HCT116 (cell line): ENCODE measurements around the gene TMEM47.

Source experiments
- EGR1 ChIP-seq: IDR thresholded peaks from 2 replicates; pipeline ENCODE4 v1.6.1; 2012; ENCODE audit warnings: low read depth
- ELF1 ChIP-seq: IDR thresholded peaks from 2 replicates; pipeline ENCODE4 v1.6.1; 2012; ENCODE audit warnings: low read depth, borderline replicate concordance
- EZH2 ChIP-seq: fragments of 200-600 bp; sonication (generic); IDR thresholded peaks from 2 replicates; pipeline ENCODE4 v1.6.1; 2017; ENCODE audit warnings: antibody characterized with exemption, mixed run types
- EZH2phosphoT487 ChIP-seq: fragments of 200-600 bp; IDR thresholded peaks from 2 replicates; pipeline ENCODE4 v1.6.1; 2018; ENCODE audit warnings: antibody characterized with exemption, borderline replicate concordance
- POLR2A ChIP-seq: IDR thresholded peaks from 2 replicates; pipeline ENCODE4 v1.7.0; 2011; ENCODE audit warnings: borderline replicate concordance; ENCODE audit not compliant: insufficient read depth, insufficient read length; ENCODE audit errors: extremely low read depth
- POLR2AphosphoS5 ChIP-seq: IDR thresholded peaks from 2 replicates; pipeline ENCODE4 v1.6.1; 2011; ENCODE audit warnings: mild to moderate bottlenecking, low read depth, low read length, moderate library complexity
- SP1 ChIP-seq: IDR thresholded peaks from 2 replicates; pipeline ENCODE4 v1.6.1; 2012; ENCODE audit warnings: low read depth
- SRF ChIP-seq: IDR thresholded peaks from 2 replicates; pipeline ENCODE4 v1.6.1; 2012; ENCODE audit warnings: low read depth
- YY1 ChIP-seq: IDR thresholded peaks from 2 replicates; pipeline ENCODE4 v1.6.1; 2011; ENCODE audit warnings: low read length, low read depth, moderate library complexity, mild to moderate bottlenecking; ENCODE audit not compliant: insufficient replicate concordance; ENCODE audit errors: extremely low read depth
- TF ChIP-seq, protein P1 (sequence below), 3 experiments: fragments of 200-600 bp in 1 of 3; sonication (generic) in 1 of 3; IDR thresholded peaks in 2 of 3; conservative IDR thresholded peaks in 1 of 3; 2 replicates each; pipeline ENCODE4 v1.5.1; 2012 to 2017; ENCODE audit warnings: low read depth in 2 of 3, low read length in 2 of 3, antibody characterized with exemption in 1 of 3, borderline replicate concordance in 1 of 3, control low read depth in 1 of 3, mild to moderate bottlenecking in 1 of 3, mixed read lengths in 1 of 3, mixed run types in 1 of 3, moderate library complexity in 1 of 3; ENCODE audit not compliant: insufficient read depth in 1 of 3
- TF ChIP-seq, protein P2 (sequence below): IDR thresholded peaks from 2 replicates; pipeline ENCODE4 v1.6.1; 2012
- TF ChIP-seq, protein P3 (sequence below): IDR thresholded peaks from 2 replicates; pipeline ENCODE4 v1.6.1; 2011; ENCODE audit warnings: mild to moderate bottlenecking, low read length, moderate library complexity; ENCODE audit not compliant: insufficient replicate concordance; ENCODE audit errors: extremely low read depth
- TF ChIP-seq, protein P4 (sequence below): IDR thresholded peaks from 2 replicates; pipeline ENCODE4 v1.6.1; 2012

DNA sequence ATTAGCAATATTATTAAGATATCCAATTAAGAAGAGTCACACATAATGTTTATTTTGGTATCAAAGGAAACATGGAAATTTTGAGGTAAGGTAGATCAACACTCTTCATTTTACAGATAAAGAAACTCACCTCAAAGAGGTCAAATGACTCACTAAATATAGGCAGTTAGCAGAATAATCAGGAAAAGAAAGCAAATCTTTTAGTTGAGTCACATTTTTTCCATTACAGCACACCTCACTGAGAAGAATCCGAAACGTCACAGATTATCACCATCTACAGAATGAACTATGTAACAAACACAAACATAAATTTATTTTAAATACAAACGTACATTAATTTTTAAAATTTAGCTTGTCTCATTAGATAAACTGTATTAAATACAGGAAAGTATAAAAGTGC is 70.1 kb downstream of the TMEM47 start:
- TF ChIP-seq, protein P1, sequence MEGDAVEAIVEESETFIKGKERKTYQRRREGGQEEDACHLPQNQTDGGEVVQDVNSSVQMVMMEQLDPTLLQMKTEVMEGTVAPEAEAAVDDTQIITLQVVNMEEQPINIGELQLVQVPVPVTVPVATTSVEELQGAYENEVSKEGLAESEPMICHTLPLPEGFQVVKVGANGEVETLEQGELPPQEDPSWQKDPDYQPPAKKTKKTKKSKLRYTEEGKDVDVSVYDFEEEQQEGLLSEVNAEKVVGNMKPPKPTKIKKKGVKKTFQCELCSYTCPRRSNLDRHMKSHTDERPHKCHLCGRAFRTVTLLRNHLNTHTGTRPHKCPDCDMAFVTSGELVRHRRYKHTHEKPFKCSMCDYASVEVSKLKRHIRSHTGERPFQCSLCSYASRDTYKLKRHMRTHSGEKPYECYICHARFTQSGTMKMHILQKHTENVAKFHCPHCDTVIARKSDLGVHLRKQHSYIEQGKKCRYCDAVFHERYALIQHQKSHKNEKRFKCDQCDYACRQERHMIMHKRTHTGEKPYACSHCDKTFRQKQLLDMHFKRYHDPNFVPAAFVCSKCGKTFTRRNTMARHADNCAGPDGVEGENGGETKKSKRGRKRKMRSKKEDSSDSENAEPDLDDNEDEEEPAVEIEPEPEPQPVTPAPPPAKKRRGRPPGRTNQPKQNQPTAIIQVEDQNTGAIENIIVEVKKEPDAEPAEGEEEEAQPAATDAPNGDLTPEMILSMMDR (IDR thresholded peaks at IDR 0.05 in 2 of 3, conservative IDR thresholded peaks at IDR 0.05 in 1 of 3; ENCODE audit: borderline replicate concordance in 1 of 3, insufficient read depth in 1 of 3, low read depth in 2 of 3, low read length in 2 of 3), result no peak
- no peak for TF ChIP-seq EZH2
- TF ChIP-seq, protein P2, sequence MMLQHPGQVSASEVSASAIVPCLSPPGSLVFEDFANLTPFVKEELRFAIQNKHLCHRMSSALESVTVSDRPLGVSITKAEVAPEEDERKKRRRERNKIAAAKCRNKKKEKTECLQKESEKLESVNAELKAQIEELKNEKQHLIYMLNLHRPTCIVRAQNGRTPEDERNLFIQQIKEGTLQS, result no peak
- no peak for TF ChIP-seq ELF1
- TF ChIP-seq, protein P3, sequence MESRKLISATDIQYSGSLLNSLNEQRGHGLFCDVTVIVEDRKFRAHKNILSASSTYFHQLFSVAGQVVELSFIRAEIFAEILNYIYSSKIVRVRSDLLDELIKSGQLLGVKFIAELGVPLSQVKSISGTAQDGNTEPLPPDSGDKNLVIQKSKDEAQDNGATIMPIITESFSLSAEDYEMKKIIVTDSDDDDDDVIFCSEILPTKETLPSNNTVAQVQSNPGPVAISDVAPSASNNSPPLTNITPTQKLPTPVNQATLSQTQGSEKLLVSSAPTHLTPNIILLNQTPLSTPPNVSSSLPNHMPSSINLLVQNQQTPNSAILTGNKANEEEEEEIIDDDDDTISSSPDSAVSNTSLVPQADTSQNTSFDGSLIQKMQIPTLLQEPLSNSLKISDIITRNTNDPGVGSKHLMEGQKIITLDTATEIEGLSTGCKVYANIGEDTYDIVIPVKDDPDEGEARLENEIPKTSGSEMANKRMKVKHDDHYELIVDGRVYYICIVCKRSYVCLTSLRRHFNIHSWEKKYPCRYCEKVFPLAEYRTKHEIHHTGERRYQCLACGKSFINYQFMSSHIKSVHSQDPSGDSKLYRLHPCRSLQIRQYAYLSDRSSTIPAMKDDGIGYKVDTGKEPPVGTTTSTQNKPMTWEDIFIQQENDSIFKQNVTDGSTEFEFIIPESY, result no peak
- TF ChIP-seq POLR2A, result no peak
- TF ChIP-seq SRF, result no peak
- no peak for TF ChIP-seq POLR2AphosphoS5
- no peak for TF ChIP-seq SP1
- no peak for TF ChIP-seq YY1
- TF ChIP-seq, protein P4, sequence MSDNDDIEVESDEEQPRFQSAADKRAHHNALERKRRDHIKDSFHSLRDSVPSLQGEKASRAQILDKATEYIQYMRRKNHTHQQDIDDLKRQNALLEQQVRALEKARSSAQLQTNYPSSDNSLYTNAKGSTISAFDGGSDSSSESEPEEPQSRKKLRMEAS, result no peak
- TF ChIP-seq EGR1, result no peak
- TF ChIP-seq EZH2phosphoT487, result no peak
